Spleen (tissue), 11 donors: ENCODE data around the gene UBE2QL1. TPM values are rescaled to one million over a fixed set of nuclear protein-coding genes. Genes with fewer than 3 reads are reported as not detected.

Source experiments
- DNase-seq: peaks from one replicate; pipeline ENCODE4 v3.0.0-alpha.2; 2020
- H3K27ac ChIP-seq, 8 donors: fragments of 200-600 bp; sonication (generic) in 7 of 8; 1 replicate in 4 of 8; 2 replicates in 4 of 8; pipeline versions ENCODE4 v1.5.0 to v1.8.0; 2016 to 2021; ENCODE audit warnings: inconsistent platforms in 4 of 8, mild to moderate bottlenecking in 4 of 8, moderate library complexity in 1 of 8
- H3K27me3 ChIP-seq, 7 donors: fragments of 200-600 bp; sonication (generic) in 6 of 7; replicated peaks in 1 of 7; 1 replicate in 4 of 7; 2 replicates in 3 of 7; pipeline versions ENCODE4 v1.5.0 to v1.8.0; 2016 to 2021; ENCODE audit warnings: inconsistent platforms in 3 of 7, mild to moderate bottlenecking in 1 of 7
- H3K36me3 ChIP-seq, 6 donors: fragments of 200-600 bp; sonication (generic) in 5 of 6; 1 replicate in 4 of 6; 2 replicates in 2 of 6; pipeline versions ENCODE4 v1.5.0 to v1.8.0; 2016 to 2021; ENCODE audit warnings: inconsistent platforms in 2 of 6
- H3K4me1 ChIP-seq, 6 donors: fragments of 200-600 bp; sonication (generic) in 5 of 6; 1 replicate in 3 of 6; 2 replicates in 3 of 6; pipeline versions ENCODE4 v1.5.0 to v1.8.0; 2016 to 2021; ENCODE audit warnings: inconsistent platforms in 3 of 6
- H3K4me3 ChIP-seq, 8 donors: fragments of 200-600 bp; sonication (generic) in 7 of 8; 1 replicate in 4 of 8; 2 replicates in 4 of 8; pipeline versions ENCODE4 v1.5.0 to v1.8.0; 2016 to 2021; ENCODE audit warnings: inconsistent platforms in 4 of 8, mild to moderate bottlenecking in 4 of 8, moderate library complexity in 2 of 8
- H3K9me3 ChIP-seq, 8 donors: fragments of 200-600 bp; sonication (generic) in 7 of 8; 1 replicate in 4 of 8; 2 replicates in 4 of 8; pipeline versions ENCODE4 v1.5.0 to v1.8.0; 2016 to 2021; ENCODE audit warnings: inconsistent platforms in 4 of 8
- CTCF ChIP-seq, 11 experiments: fragments of 200-600 bp in 7 of 11; fragments of 450-650 bp in 4 of 11; sonication (generic) in 4 of 11; IDR thresholded peaks in 8 of 11; conservative IDR thresholded peaks in 3 of 11; 1 replicate in 7 of 11; 2 replicates in 4 of 11; pipeline versions ENCODE4 v1.4.0 to v1.8.0; 2016 to 2021; ENCODE audit warnings: antibody characterized with exemption in 11 of 11, inconsistent platforms in 4 of 11, mild to moderate bottlenecking in 1 of 11
- POLR2A ChIP-seq, 3 donors: fragments of 450-650 bp; IDR thresholded peaks; one replicate each; pipeline ENCODE4 v1.5.1; 2017; ENCODE audit warnings: antibody characterized with exemption in 3 of 3, mild to moderate bottlenecking in 1 of 3
- POLR2AphosphoS5 ChIP-seq, 3 donors: sonication (generic); formaldehyde crosslinking; IDR thresholded peaks; one replicate each; pipeline ENCODE4 v1.5.1; 2017; ENCODE audit warnings: antibody characterized with exemption in 3 of 3
- WGBS, 5 donors: extraction: QIAGEN DNeasy Blood & Tissue Kit in 3 of 5; methylation state at CpG; one replicate each; pipeline versions ENCODE4 v1.1.5 to v1.1.7; 2013 to 2018; 5-methylcytosine and 5-hydroxymethylcytosine counted together
- intact Hi-C: fragments of 100-400 bp; cut with DNase I; formaldehyde crosslinking; loops from one replicate; pipeline ENCODE4 v1.15.0; 2023; ENCODE audit warnings: low total_unique reads
- polyA plus RNA-seq, 3 donors: library from polyadenylated mRNA; stranded (reverse); fragments of 200-250 nt; gene quantifications; one replicate each; pipeline ENCODE4 v1.2.1, GENCODE V29; 2013
- total RNA-seq, 7 donors: library from RNA; depleted of rRNA in 3 of 7; stranded (reverse); fragments of >200 nt in 3 of 7; fragmentation: NEBNext Ultra II Directional in 4 of 7; extraction: Animal tissue kit (Norgen Biotek cat#: 25700) in 4 of 7; gene quantifications; one replicate each; pipeline versions ENCODE4 v1.1.0 to v1.2.1, GENCODE V29; 2016 to 2021
- donor health status: healthy with polysubstance abuse.
- donor health status: DM: no; HTN: no; CAD: no; lungs with moderate emphysema.
- donor health status: DM: no; HTN: no; CAD: no.
- donor health status: Bipolar disorder and iron deficiency.
- donor health status: healthy.
- donor health status: DM: no; HTN: no; CAD: no.
- donor health status: DM: yes; HTN: yes; CAD: no.

Gene UBE2QL1
- total and polyA plus RNA-seq, 10 donors = 0.03 to 0.77 (median 0.20) TPM; not detected in 1

- Histone ChIP-seq H3K9me3 (no peaks in the 10 kb centered on the region), H3K27me3 (peaks cover 0 to 30% (median 0%) of the 10 kb centered on the region in 7 donors), H3K4me3 (no peak overlapping the region), H3K27ac (no peak overlapping the region), H3K36me3 (no peaks in the 10 kb centered on the region), H3K4me1 (no peaks in the 10 kb centered on the region)
- 74 to 87% (median 79%) methylated on average over 4 of the region's 4 CpGs for WGBS, 5 donors
- DNase-seq = no peak
- TF ChIP-seq CTCF (IDR thresholded peaks at IDR 0.05 in 8 of 11, conservative IDR thresholded peaks at IDR 0.05 in 3 of 11) (no peak), POLR2A (IDR thresholded peaks at IDR 0.05) (no peak), POLR2AphosphoS5 (IDR thresholded peaks at IDR 0.05) (no peak)
- intact Hi-C loops = no loop called here
Observed at GRCh38 chr5:6492934-6493333, 44.3 kb downstream of the UBE2QL1 start.

- no peak overlapping the region for H3K27ac ChIP-seq
- peaks cover 0 to 30% (median 0%) of the 10 kb centered on the region in 7 donors for H3K27me3 ChIP-seq
- H3K36me3 ChIP-seq = no peaks in the 10 kb centered on the region
- H3K4me3 ChIP-seq = no peak overlapping the region
- TF ChIP-seq POLR2A (IDR thresholded peaks at IDR 0.05) (no peak), CTCF (IDR thresholded peaks at IDR 0.05 in 8 of 11, conservative IDR thresholded peaks at IDR 0.05 in 3 of 11) (no peak), POLR2AphosphoS5 (IDR thresholded peaks at IDR 0.05) (no peak)
- WGBS, 5 donors = 87 to 93% (median 92%) methylated on average over 9 of the region's 9 CpGs
- H3K4me1 ChIP-seq = no peaks in the 10 kb centered on the region
- intact Hi-C loops = no loop called here
- no peak for DNase-seq
- no peaks in the 10 kb centered on the region for H3K9me3 ChIP-seq
Observed at GRCh38 chr5:6493681-6494454, 45.2 kb downstream of the UBE2QL1 start.

- WGBS, 5 donors = 80 to 94% (median 83%) methylated on average over 5 of the region's 5 CpGs
- no peak for DNase-seq
- Histone ChIP-seq H3K9me3 (no peaks in the 10 kb centered on the region), H3K27me3 (peaks cover 0 to 27% (median 0%) of the 10 kb centered on the region in 7 donors), H3K27ac (no peak overlapping the region), H3K4me3 (no peak overlapping the region), H3K4me1 (no peaks in the 10 kb centered on the region), H3K36me3 (no peaks in the 10 kb centered on the region)
- intact Hi-C loops = no loop called here
- TF ChIP-seq CTCF (IDR thresholded peaks at IDR 0.05 in 8 of 11, conservative IDR thresholded peaks at IDR 0.05 in 3 of 11) (no peak), POLR2A (IDR thresholded peaks at IDR 0.05) (no peak), POLR2AphosphoS5 (IDR thresholded peaks at IDR 0.05) (no peak)
Observed at GRCh38 chr5:6494939-6495338, 46.3 kb downstream of the UBE2QL1 start.

- H3K27ac ChIP-seq = no peak overlapping the region
- 81 to 88% (median 86%) methylated on average over 8 of the region's 8 CpGs for whole genome bisulfite sequencing, 5 donors
- no peak overlapping the region for H3K4me3 ChIP-seq
- H3K9me3 ChIP-seq = no peaks in the 10 kb centered on the region
- TF ChIP-seq POLR2A (IDR thresholded peaks at IDR 0.05) (no peak), CTCF (IDR thresholded peaks at IDR 0.05 in 8 of 11, conservative IDR thresholded peaks at IDR 0.05 in 3 of 11) (no peak), POLR2AphosphoS5 (IDR thresholded peaks at IDR 0.05) (no peak)
- H3K36me3 ChIP-seq = no peaks in the 10 kb centered on the region
- H3K27me3 ChIP-seq = peaks cover 0 to 26% (median 0%) of the 10 kb centered on the region in 7 donors
- no peaks in the 10 kb centered on the region for H3K4me1 ChIP-seq
- intact Hi-C loops = no loop called here
- no peak for DNase-seq
Observed at GRCh38 chr5:6495433-6496206, 47.0 kb downstream of the UBE2QL1 start.
